ENCODE measurements around the gene MVK.

MVK gene

GRCh38 chr12:109547286-109547685 is 26.3 kb upstream of the MVK start:
- DNase-seq: no peak

GRCh38 chr12:109548258-109548657 is 25.3 kb upstream of the MVK start:
- DNase-seq: no peak

GRCh38 chr12:109549613-109550270 is 23.9 kb upstream of the MVK start:
- DNase-seq: no peak

- DNase-seq: no peak
These were observed 23.3 kb upstream of the MVK start for GRCh38 chr12:109550281-109550680.

- DNase-seq: no peak
These were observed 22.5 kb upstream of the MVK start for GRCh38 chr12:109551108-109551507.

- DNase-seq: no peak
These were observed 20.6 kb upstream of the MVK start for GRCh38 chr12:109552971-109553370.

GRCh38 chr12:109553483-109553882 is 20.1 kb upstream of the MVK start:
- DNase-seq: no peak

- no peak for DNase-seq
These were observed 19.6 kb upstream of the MVK start for GRCh38 chr12:109553906-109554500.

GRCh38 chr12:109554761-109555160 is 18.8 kb upstream of the MVK start:
- no peak for DNase-seq

- no peak for DNase-seq
These were observed 17.9 kb upstream of the MVK start for GRCh38 chr12:109555431-109556315.

- no peak for DNase-seq
These were observed 16.4 kb upstream of the MVK start for GRCh38 chr12:109557200-109557599.

- DNase-seq: no peak
These were observed 15.8 kb upstream of the MVK start for GRCh38 chr12:109557805-109558204.

- no peak for DNase-seq
These were observed 15.0 kb upstream of the MVK start for GRCh38 chr12:109558374-109559199.

- DNase-seq: no peak
These were observed 14.4 kb upstream of the MVK start for GRCh38 chr12:109559200-109559505.

- no peak for DNase-seq
These were observed 14.0 kb upstream of the MVK start for GRCh38 chr12:109559601-109560000.

GRCh38 chr12:109560867-109561710 is 12.5 kb upstream of the MVK start:
- DNase-seq: no peak

- DNase-seq: no peak
These were observed 11.9 kb upstream of the MVK start for GRCh38 chr12:109561711-109562030.

- no peak for DNase-seq
These were observed 10.7 kb upstream of the MVK start for GRCh38 chr12:109562871-109563270.

GRCh38 chr12:109563291-109564284 is 10.0 kb upstream of the MVK start:
- no peak for DNase-seq

- no peak for DNase-seq
These were observed 7.2 kb upstream of the MVK start for GRCh38 chr12:109566424-109566823.

- no peak for DNase-seq
These were observed 6.3 kb upstream of the MVK start for GRCh38 chr12:109567296-109567695.

Measured in stimulated activated CD4-positive, alpha-beta T cell treated with anti-CD3 and anti-CD28 coated beads, Interleukin-4, amount 100 ng/mL, for 24 hours (primary cell).